Naive B cell (primary cell): Measurements from ENCODE around the gene EVI5L. TPM values are rescaled to one million over a fixed set of nuclear protein-coding genes. Genes with fewer than 3 reads are reported as not detected.

Source experiments
- ATAC-seq, 2 donors: fragments of 150-1000 bp; cut with Tn5 transposase; 2 replicates each; pipeline ENCODE4 v1.10.0; 2021; ENCODE audit warnings: low read depth in 2 of 2, mild to moderate bottlenecking in 2 of 2, moderate library complexity in 2 of 2
- DNase-seq: peaks from one replicate; pipeline ENCODE4 v3.0.0; 2022
- H3K27ac Mint-ChIP-seq, 6 donors: one replicate each; pipeline ENCODE4 v1.8.0; 2020 to 2022; ENCODE audit warnings: mild to moderate bottlenecking in 6 of 6, mixed read lengths in 6 of 6, moderate library complexity in 5 of 6, inconsistent platforms in 2 of 6
- H3K27me3 Mint-ChIP-seq, 3 donors: one replicate each; pipeline ENCODE4 v1.8.0; 2021 to 2022; ENCODE audit warnings: mixed read lengths in 3 of 3, mild to moderate bottlenecking in 1 of 3
- H3K36me3 Mint-ChIP-seq, 2 donors: one replicate each; pipeline ENCODE4 v1.8.0; 2020 to 2022; ENCODE audit warnings: mixed read lengths in 2 of 2, inconsistent platforms in 1 of 2, mild to moderate bottlenecking in 1 of 2
- H3K4me1 Mint-ChIP-seq, 3 donors: one replicate each; pipeline ENCODE4 v1.8.0; 2020 to 2022; ENCODE audit warnings: mixed read lengths in 3 of 3, inconsistent platforms in 1 of 3, mild to moderate bottlenecking in 1 of 3, moderate library complexity in 1 of 3
- H3K4me3 Mint-ChIP-seq, 8 donors: one replicate each; pipeline ENCODE4 v1.8.0; 2020 to 2022; ENCODE audit warnings: mild to moderate bottlenecking in 8 of 8, mixed read lengths in 8 of 8, moderate library complexity in 8 of 8, inconsistent platforms in 2 of 8
- H3K9me3 Mint-ChIP-seq, 7 donors: one replicate each; pipeline ENCODE4 v1.8.0; 2020 to 2022; ENCODE audit warnings: mixed read lengths in 7 of 7, mild to moderate bottlenecking in 5 of 7, inconsistent platforms in 2 of 7, moderate library complexity in 1 of 7
- polyA plus RNA-seq, 6 donors: library from polyadenylated mRNA; unstranded; fragments of 300-500 nt; fragmentation: Illumina TruSeq; gene quantifications; one replicate each; pipeline ENCODE4 v1.2.3, GENCODE V29; 2021; ENCODE audit warnings: low read depth in 6 of 6

EVI5L gene
- polyA plus RNA-seq, 6 donors from 2014 or later = 0.63 to 4.0 (median 1.6) TPM

GRCh38 chr19:7897292-7897691 lies 67.3 kb downstream of the EVI5L start:
- Mint-ChIP-seq H3K4me3 (no peak overlapping the region), H3K36me3 (no peaks in the 10 kb centered on the region), H3K9me3 (no peaks in the 10 kb centered on the region), H3K27me3 (peaks cover 8 to 30% (median 27%) of the 10 kb centered on the region in 3 donors), H3K4me1 (peaks cover 0 to 3% (median 0%) of the 10 kb centered on the region in 3 donors), H3K27ac (peak overlapping the region in 1 of 6 donors; percentile 7)
- DNase-seq (no peak), ATAC-seq (no peak)

- no peak for DNase-seq
- no peaks in the 10 kb centered on the region for H3K36me3 Mint-ChIP-seq
- peaks cover 11 to 13% (median 13%) of the 10 kb centered on the region in 3 donors for H3K4me1 Mint-ChIP-seq
- no peaks in the 10 kb centered on the region for H3K9me3 Mint-ChIP-seq
- H3K4me3 Mint-ChIP-seq = no peak overlapping the region
- ATAC-seq = no peak
- peaks cover 8 to 28% (median 24%) of the 10 kb centered on the region in 3 donors for H3K27me3 Mint-ChIP-seq
- no peak overlapping the region for H3K27ac Mint-ChIP-seq
Observed at GRCh38 chr19:7898967-7899366, 68.9 kb downstream of the EVI5L start.

- Mint-ChIP-seq H3K27ac (no peak overlapping the region), H3K36me3 (no peaks in the 10 kb centered on the region), H3K27me3 (peaks cover 4 to 19% (median 15%) of the 10 kb centered on the region in 3 donors), H3K9me3 (no peaks in the 10 kb centered on the region), H3K4me3 (no peak overlapping the region), H3K4me1 (peaks cover 18 to 20% (median 18%) of the 10 kb centered on the region in 3 donors)
- no peak for ATAC-seq
- no peak for DNase-seq
Observed at GRCh38 chr19:7899751-7900378, 69.8 kb downstream of the EVI5L start.

- Mint-ChIP-seq H3K27me3 (peaks cover 4 to 14% (median 10%) of the 10 kb centered on the region in 3 donors), H3K9me3 (no peaks in the 10 kb centered on the region), H3K4me3 (no peak overlapping the region), H3K36me3 (peaks cover 0 to 3% of the 10 kb centered on the region in 2 donors), H3K27ac (no peak overlapping the region), H3K4me1 (peaks cover 22 to 24% (median 24%) of the 10 kb centered on the region in 3 donors)
- ATAC-seq = no peak
- DNase-seq = no peak
Observed at GRCh38 chr19:7900401-7900870, 70.4 kb downstream of the EVI5L start.

DNA sequence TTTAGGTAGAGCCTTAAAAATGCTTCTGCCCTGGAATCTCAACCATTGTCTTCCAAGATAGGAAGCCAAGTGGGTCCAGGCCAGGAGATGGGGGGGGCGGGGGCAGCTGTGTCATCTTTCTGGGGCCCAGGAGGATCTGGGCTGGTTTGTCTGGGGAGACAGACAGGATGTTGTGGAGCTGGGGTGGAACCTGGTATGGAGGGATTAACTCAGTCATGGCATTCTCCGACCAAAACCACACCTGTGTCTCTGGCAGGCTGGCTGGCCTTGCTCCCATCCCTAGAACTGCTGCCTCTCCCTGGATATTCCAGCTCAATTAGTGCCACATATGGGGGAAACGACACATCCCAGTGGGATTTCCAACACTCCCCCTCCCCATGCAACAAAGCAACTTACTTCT lies 70.9 kb downstream of the EVI5L start:
- peaks cover 4 to 11% (median 8%) of the 10 kb centered on the region in 3 donors for H3K27me3 Mint-ChIP-seq
- H3K4me3 Mint-ChIP-seq = peak overlapping the region in 1 of 8 donors; percentile 89
- ATAC-seq (no peak), DNase-seq (no peak)
- H3K27ac Mint-ChIP-seq = no peak overlapping the region
- H3K4me1 Mint-ChIP-seq = peaks cover 27 to 29% (median 29%) of the 10 kb centered on the region in 3 donors
- H3K9me3 Mint-ChIP-seq = no peaks in the 10 kb centered on the region
- peaks cover 0 to 8% of the 10 kb centered on the region in 2 donors for H3K36me3 Mint-ChIP-seq

GRCh38 chr19:7901337-7901736 lies 71.3 kb downstream of the EVI5L start:
- Mint-ChIP-seq H3K36me3 (peaks cover 0 to 8% of the 10 kb centered on the region in 2 donors), H3K27me3 (peaks cover 4 to 11% (median 8%) of the 10 kb centered on the region in 3 donors), H3K9me3 (no peaks in the 10 kb centered on the region), H3K4me1 (peaks cover 31 to 33% (median 32%) of the 10 kb centered on the region in 3 donors), H3K4me3 (peak overlapping the region in 3 of 8 donors; percentile 16 to 89 (median 25)), H3K27ac (no peak overlapping the region)
- no peak for ATAC-seq
- DNase-seq = no peak

DNA sequence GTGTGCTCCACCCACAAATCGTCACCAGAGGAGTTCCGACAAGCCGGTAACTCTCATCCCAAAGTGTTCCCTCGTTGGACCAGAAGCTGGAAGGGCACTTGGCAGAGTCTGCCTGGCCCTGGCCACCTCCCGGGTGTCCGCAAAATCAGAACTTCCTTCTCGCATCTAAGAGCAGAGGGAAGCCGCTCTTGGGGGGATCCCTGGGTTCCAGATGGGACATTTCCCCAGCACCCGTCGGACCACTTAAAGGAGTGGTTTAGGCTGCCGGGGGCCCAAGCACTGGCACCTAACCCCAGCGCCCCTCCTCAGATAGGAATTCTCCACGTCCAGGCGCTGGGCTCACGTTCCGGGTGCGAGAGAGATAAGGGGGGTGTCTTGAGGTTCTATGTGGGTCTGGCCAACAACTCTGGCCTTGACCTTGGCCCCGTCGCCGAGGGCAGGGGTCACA lies 72.8 kb downstream of the EVI5L start:
- H3K36me3 Mint-ChIP-seq = peaks cover 0 to 8% of the 10 kb centered on the region in 2 donors
- DNase-seq (no peak), ATAC-seq (no peak)
- peaks cover 37 to 42% (median 41%) of the 10 kb centered on the region in 3 donors for H3K4me1 Mint-ChIP-seq
- peak overlapping the region; percentile 28 to 99 (median 96) for H3K27ac Mint-ChIP-seq
- no peaks in the 10 kb centered on the region for H3K9me3 Mint-ChIP-seq
- H3K4me3 Mint-ChIP-seq = peak overlapping the region; percentile 89 to 95 (median 92)
- H3K27me3 Mint-ChIP-seq = peaks cover 0 to 5% (median 1%) of the 10 kb centered on the region in 3 donors

DNA sequence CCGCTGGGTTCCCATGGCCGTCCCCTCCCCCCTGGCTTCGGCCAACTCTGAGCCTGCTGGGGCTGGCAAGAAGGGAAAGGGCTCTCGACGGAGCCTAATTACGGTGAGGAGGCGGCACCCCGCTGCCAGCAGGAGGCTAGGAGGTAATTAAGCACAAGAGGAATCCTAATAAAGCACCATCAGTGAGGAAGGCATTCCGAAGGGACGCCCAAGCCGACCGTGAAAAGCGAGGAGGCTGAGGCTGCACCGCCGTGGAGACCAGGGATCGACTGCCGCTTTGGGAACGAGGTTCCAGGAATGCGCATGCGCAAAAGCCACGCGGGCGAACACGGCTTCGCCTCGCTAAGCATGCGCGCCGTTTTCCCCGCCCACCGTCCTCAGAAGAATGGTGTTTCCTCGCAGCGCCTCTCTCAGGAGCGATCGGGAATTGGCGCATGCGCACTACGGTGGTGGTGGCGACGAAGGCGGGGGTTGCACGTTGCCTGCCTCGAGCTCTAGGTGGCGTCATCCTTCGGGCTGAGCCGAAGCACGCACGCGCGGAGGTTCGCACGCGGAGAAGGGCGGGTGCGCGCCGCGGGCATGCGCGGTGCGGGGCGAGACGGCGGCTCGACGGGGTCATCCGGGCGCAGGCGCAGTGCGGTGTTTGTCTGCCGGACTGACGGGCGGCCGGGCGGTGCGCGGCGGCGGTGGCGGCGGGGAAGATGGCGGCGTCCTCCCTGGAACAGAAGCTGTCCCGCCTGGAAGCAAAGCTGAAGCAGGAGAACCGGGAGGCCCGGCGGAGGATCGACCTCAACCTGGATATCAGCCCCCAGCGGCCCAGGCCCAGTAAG lies 73.4 kb downstream of the EVI5L start, which contains the start of gene MAP2K7:
Gene MAP2K7, plus strand, starts transcription at position 634 of the 830 bp plus-strand sequence. Its CDS starts 68 bp downstream, at position 702.
- H3K9me3 Mint-ChIP-seq = no peaks in the 10 kb centered on the region
- peak; percentile 66 to 74 for ATAC-seq
- H3K27me3 Mint-ChIP-seq = peaks cover 0 to 5% (median 0%) of the 10 kb centered on the region in 3 donors
- H3K4me3 Mint-ChIP-seq = peak within 1 kb of the TSS; percentile 89 to 95 (median 92)
- DNase-seq = peak; percentile 100
- peaks cover 0 to 8% of the 10 kb centered on the region in 2 donors for H3K36me3 Mint-ChIP-seq
- peaks cover 37 to 44% (median 43%) of the 10 kb centered on the region in 3 donors for H3K4me1 Mint-ChIP-seq
- peak within 1 kb of the TSS; percentile 94 to 99 (median 96) for H3K27ac Mint-ChIP-seq

DNA sequence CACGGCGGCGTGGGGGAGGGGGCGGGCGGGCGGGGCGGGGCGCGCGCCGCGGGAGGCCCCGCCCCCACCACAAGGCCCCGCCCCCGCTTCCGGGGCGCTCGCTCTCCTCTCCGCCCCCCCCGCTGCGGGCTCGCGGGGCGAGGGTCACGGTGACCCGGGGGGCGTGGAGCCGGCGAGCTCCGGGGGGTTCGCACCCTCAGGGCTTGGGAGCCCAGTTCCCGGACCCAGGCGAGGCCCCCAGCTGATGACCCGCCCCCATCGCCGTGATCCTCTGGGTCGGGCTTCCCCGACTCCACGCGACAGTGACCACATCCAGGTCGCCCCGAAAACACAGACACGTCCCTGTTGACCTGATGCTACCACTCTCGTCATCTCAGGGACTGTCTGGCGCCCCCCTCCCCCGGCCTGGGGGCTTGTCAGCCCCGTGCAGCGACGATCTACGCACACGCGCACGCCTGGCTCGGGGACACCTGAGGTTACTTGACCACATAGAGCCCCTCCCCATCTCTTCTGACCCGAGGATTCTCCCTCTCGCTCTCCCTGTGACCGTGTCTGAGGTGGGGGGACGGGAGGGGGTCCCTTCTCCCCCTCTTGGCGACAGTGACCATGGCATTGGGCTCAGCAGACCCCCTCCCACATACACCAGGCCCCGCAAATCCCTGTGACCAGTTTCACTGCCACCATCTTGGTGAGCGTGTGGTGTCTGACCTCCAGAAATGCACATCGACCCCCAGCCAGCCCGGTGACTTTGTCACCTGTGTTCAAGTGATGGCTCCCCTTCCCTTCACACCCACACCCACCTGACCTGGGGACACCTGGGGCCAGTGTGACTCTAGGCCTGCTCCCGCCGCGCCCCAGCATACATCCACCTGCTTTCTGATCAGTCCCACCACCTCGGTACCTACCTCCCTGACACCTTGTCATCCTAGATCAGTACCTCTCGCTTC lies 74.3 kb downstream of the EVI5L start:
- Mint-ChIP-seq H3K9me3 (no peaks in the 10 kb centered on the region), H3K4me3 (peak overlapping the region; percentile 85 to 95 (median 90)), H3K36me3 (peaks cover 0 to 8% of the 10 kb centered on the region in 2 donors), H3K27me3 (peaks cover 0 to 5% (median 0%) of the 10 kb centered on the region in 3 donors), H3K27ac (peak overlapping the region; percentile 94 to 99 (median 94)), H3K4me1 (peaks cover 37 to 44% (median 43%) of the 10 kb centered on the region in 3 donors)
- DNase-seq (peak; percentile 76), ATAC-seq (peak; percentile 63 to 74)

DNA sequence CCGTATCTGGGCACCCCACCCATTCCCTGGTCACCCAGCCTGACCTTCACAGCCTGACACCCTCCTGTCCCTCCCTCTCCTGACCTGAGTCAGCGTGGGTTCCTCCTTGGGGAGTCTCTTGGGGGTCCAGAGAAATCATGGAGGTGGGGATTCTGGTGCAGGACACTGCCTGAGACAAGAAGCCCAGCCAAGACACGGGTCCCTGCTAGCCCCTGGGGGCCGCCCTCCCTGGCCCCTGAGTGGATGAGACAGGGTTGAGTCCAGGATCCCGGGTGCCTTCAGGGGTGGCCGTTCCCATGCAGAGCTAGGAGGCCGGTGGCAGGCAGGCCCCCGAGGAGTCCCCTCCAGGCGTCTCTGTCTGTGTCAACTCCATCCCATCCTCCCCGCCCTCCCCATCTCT lies 75.2 kb downstream of the EVI5L start:
- ATAC-seq = no peak
- H3K4me3 Mint-ChIP-seq = peak overlapping the region; percentile 82 to 94 (median 90)
- H3K4me1 Mint-ChIP-seq = peaks cover 37 to 44% (median 43%) of the 10 kb centered on the region in 3 donors
- H3K27ac Mint-ChIP-seq = peak overlapping the region in 5 of 6 donors; percentile 94 to 99 (median 95)
- no peaks in the 10 kb centered on the region for H3K9me3 Mint-ChIP-seq
- no peak for DNase-seq
- H3K27me3 Mint-ChIP-seq = peaks cover 0 to 5% (median 0%) of the 10 kb centered on the region in 3 donors
- H3K36me3 Mint-ChIP-seq = peaks cover 0 to 9% of the 10 kb centered on the region in 2 donors

DNA sequence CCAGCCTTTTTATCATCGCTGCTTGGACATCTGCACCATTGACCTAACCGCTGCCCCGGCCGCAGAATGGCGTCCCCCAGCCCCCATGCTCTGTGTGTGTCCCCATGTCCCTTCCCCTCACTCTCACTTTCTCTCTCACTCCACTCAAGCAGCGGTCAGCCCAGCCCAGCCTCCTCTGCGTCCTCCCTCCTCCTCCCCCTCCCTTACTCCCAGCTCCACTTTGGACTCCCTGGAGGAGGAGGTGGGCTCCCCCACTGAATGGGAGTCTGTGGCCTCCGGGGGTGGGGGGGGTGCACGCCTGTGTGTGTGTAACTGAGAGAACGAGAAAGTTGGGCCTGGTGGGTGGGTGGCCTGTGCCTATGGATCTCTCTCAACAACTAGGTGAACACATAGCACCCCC lies 75.8 kb downstream of the EVI5L start:
- H3K4me3 Mint-ChIP-seq = peak overlapping the region; percentile 37 to 91 (median 84)
- H3K27ac Mint-ChIP-seq = peak overlapping the region in 5 of 6 donors; percentile 4 to 97 (median 78)
- peaks cover 0 to 15% of the 10 kb centered on the region in 2 donors for H3K36me3 Mint-ChIP-seq
- DNase-seq (no peak), ATAC-seq (no peak)
- peaks cover 37 to 44% (median 43%) of the 10 kb centered on the region in 3 donors for H3K4me1 Mint-ChIP-seq
- no peaks in the 10 kb centered on the region for H3K27me3 Mint-ChIP-seq
- no peaks in the 10 kb centered on the region for H3K9me3 Mint-ChIP-seq

DNA sequence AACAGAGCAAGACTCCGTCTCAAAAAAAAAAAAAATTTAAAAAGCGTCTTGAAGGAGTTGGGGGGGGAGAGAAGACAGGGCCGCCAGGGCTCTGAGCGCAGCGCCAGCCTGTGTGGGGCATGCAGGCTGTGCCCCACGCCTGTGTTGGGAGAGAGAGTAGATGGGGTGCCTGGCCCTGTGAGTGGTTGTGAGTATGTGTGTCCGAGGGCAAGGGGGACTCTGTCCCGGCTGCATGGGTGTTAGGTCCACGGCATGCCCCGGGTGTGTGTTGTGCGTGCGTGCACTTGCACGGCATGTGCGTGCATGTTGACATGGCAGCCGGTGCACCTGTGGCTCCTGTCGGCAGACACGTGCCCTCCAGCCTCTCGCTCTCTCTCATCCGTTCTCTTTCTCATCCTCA lies 77.1 kb downstream of the EVI5L start:
- H3K9me3 Mint-ChIP-seq = no peaks in the 10 kb centered on the region
- peaks cover 33 to 44% (median 43%) of the 10 kb centered on the region in 3 donors for H3K4me1 Mint-ChIP-seq
- DNase-seq (no peak), ATAC-seq (no peak)
- peaks cover 0 to 25% of the 10 kb centered on the region in 2 donors for H3K36me3 Mint-ChIP-seq
- H3K27me3 Mint-ChIP-seq = no peaks in the 10 kb centered on the region
- H3K4me3 Mint-ChIP-seq = peak overlapping the region in 1 of 8 donors; percentile 35
- H3K27ac Mint-ChIP-seq = peak overlapping the region in 2 of 6 donors; percentile 68 to 70
